GM19468 (cell line): ENCODE results near the gene UBB.

Experiments used
- ATAC-seq: cut with Tn5 transposase; IDR thresholded peaks from one replicate; pipeline ENCODE4 v1.9.1; 2021; ENCODE audit warnings: mild to moderate bottlenecking, moderate library complexity, moderate number of reproducible peaks; ENCODE audit not compliant: unreplicated experiment; ENCODE audit errors: extremely low read depth

Gene UBB

GRCh38 chr17:16417399-16417798 lies 36.5 kb downstream of the UBB start:
- ATAC-seq = no peak

DNA sequence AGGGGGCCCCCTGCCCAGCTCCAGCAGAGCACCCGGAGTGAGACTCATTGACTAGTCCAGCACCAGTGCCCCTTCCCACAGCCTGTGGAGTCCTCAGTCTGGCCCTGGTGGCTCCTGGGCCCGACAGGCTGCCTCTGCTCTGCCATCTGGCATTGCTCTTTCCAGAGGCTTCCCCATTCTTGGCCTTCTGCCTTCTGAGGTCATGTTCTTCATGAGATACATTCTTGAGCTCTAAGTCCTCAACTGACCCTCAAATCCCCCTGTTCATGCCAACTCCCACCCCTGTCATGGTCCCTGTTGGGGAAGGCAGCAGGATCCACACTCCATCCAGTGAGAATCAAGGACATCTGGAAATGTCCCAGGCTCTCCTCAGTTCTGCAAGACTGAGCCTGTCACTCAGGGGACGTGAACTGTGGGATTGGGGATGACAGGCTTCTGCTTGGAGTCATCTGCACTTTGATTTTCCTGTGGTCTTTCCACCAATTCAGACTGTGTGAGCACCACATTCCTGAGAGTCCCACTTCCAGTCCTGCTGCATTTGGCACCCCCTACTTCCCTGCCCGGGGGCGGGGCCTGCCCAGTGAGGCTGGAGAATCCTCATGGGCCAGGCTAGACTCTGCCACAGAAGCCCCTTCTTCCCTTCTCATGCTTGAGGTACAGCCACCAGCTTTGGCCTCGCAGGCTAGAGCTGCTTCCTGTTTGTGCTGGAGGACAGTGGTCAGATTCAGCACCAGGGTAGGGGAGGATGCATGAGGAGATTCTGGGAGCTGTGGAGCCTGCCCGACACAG lies 37.2 kb downstream of the UBB start:
- ATAC-seq = no peak

DNA sequence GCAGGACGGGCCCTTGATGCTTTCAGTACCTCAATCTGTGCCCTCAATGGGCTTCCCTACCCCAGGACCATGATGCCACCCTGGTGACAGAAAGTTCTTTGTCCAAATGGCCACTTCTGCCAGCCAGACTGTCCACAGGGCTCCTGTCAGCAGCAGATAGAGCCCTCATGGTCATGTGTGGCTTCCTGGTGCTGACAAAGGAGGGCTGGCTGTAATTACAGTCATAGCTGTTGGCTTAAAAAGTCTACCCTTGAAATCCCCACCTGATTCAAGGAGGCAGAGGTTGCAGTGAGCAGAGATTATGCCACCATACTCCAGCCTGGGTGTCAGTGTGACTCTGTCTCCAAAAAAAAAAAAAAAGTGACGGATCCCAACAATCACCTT lies 37.8 kb downstream of the UBB start:
- ATAC-seq = no peak

GRCh38 chr17:16419074-16419928 lies 38.4 kb downstream of the UBB start:
- ATAC-seq = peak; percentile 33

GRCh38 chr17:16419929-16420271 lies 39.0 kb downstream of the UBB start:
- ATAC-seq = no peak

- ATAC-seq = no peak
These were observed 41.5 kb downstream of the UBB start for GRCh38 chr17:16422416-16422815.

- ATAC-seq = no peak
These were observed 42.5 kb downstream of the UBB start for GRCh38 chr17:16423226-16423872.

DNA sequence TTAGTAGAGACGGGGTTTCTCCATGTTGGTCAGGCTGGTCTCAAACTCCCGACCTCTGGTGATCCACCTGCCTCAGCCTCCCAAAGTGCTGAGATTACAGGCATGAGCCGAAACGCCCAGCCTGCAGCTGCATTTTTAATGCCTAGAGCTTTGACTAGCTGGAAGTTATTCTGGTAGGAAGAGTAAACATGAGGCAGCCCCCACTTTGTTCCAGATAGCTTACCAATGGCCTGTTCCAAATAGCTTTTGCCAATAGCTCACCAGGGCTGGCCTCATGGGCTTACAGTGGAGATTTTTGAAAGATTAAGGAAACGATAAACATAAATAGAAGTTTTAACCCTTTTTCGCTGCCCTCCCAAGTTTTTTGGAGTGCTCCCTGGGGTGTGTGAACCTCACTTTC lies 44.3 kb downstream of the UBB start:
- no peak for ATAC-seq

- ATAC-seq = no peak
These were observed 45.1 kb downstream of the UBB start for GRCh38 chr17:16425698-16426659.

GRCh38 chr17:16427020-16427419 lies 46.1 kb downstream of the UBB start:
- no peak for ATAC-seq

DNA sequence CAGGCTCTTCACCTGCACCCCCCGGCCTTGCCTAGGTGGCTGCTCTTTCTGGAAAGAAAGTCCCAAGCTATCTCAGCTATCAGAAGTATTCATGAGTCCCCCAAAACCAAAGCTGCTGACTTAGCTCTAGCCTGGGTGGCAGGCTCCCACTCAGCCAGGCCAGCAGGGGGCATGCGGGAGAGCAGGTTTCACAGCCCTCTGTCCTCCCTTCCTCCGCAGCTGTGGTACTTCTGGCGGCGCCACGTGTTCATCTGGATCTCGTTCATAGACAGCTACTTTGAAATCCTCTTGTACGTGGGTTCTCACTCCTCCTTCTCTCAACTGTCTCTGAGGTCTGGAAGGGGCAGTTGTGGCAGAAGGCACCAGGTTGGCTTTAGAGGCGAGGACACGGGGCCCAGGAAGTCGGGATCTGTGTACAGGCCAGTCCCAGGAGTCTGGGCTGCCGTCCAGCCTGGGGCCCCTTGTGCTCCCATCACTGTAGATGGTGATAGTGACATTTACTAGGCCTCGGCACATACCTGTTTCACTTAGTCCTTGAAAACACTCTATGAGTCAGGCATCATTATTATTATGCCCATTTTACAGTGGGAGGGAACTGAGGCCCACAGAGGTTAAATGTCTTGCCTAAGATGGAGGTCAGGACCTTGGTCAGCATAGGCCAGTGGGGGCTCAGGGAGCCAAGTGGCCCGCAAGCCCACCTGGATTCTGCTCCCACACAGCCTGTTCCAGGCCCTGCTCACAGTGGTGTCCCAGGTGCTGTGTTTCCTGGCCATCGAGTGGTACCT lies 47.4 kb downstream of the UBB start:
- no peak for ATAC-seq

DNA sequence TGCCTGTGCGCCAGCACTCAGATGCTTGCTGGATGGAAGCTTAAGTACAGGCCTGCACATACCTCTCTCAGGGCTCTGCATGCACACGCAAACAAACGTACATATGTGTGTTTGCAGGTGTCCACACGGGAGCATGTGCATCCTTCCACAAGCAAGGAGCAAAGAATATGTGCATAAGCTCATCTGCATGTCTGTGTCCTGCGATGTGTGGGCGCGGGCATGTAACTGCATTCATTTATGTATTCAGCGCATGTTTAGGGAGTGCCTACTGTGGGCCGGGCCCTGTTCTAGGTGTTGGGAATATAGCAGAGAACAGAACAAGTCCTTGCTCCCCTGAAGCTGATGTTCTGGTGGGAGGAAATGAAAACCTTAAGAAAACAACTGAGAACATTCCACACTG lies 48.2 kb downstream of the UBB start:
- no peak for ATAC-seq

DNA sequence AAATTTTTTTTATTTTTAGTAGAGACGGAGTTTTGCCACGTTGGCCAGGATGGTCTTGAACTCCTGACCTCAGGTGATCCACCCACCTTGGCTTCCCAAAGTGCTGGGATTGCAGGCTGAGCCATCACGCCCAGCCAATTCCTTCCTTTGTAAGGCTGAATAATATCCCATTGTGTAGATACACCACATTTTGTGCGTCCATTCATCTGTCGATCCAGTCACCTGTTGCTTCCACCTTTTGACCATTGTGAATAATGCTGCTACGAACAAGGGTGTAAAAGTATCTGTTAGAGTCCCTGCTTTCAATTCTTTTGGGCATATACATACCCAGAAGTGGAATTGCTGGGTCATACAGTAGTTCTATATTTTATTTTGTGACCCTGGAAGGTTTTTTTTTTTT lies 49.8 kb downstream of the UBB start:
- no peak for ATAC-seq

DNA sequence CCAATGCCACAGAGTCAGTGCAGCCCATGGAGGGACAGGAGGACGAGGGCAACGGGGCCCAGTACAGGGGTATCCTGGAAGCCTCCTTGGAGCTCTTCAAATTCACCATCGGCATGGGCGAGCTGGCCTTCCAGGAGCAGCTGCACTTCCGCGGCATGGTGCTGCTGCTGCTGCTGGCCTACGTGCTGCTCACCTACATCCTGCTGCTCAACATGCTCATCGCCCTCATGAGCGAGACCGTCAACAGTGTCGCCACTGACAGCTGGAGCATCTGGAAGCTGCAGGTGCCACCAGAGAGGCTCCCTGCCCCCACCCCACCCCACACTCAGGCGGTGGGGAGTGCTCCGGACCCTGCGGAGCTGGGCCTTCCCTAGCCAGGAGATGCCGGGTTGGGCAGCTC lies 51.1 kb downstream of the UBB start:
- no peak for ATAC-seq
